Karpas-422 (cell line): ENCODE measurements around the gene WDR13. TPM values are rescaled to one million over a fixed set of nuclear protein-coding genes. Genes with fewer than 3 reads are reported as not detected.

Experiments
- DNase-seq: peaks from one replicate; pipeline ENCODE4 v3.0.0-alpha.2; 2015
- H2AFZ ChIP-seq: fragments of 200-600 bp; sonication (generic); 2 replicates; pipeline ENCODE4 v1.6.1; 2014; ENCODE audit warnings: antibody characterized with exemption, low read length, mixed read lengths
- H3K27ac ChIP-seq: fragments of 200-600 bp; sonication (generic); 2 replicates; pipeline ENCODE4 v1.5.1; 2014; ENCODE audit warnings: mild to moderate bottlenecking, low read length, moderate library complexity
- H3K27me3 ChIP-seq: fragments of 200-600 bp; sonication (generic); 2 replicates; pipeline ENCODE4 v1.6.1; 2014; ENCODE audit warnings: low read length, mixed read lengths
- H3K36me3 ChIP-seq: fragments of 200-600 bp; sonication (generic); 2 replicates; pipeline ENCODE4 v1.6.1; 2014; ENCODE audit warnings: low read length, mixed read lengths; ENCODE audit not compliant: insufficient read depth
- H3K4me1 ChIP-seq: fragments of 200-600 bp; sonication (generic); 2 replicates; pipeline ENCODE4 v1.6.1; 2014; ENCODE audit warnings: mild to moderate bottlenecking, low read length, mixed read lengths
- H3K4me2 ChIP-seq: fragments of 200-600 bp; sonication (generic); 2 replicates; pipeline ENCODE4 v1.6.1; 2014; ENCODE audit warnings: low read length, low read depth, mild to moderate bottlenecking; ENCODE audit not compliant: poor library complexity, severe bottlenecking
- H3K4me3 ChIP-seq: fragments of 200-600 bp; sonication (generic); 2 replicates; pipeline ENCODE4 v1.5.1; 2014; ENCODE audit warnings: mild to moderate bottlenecking, antibody characterized with exemption, low read length, mixed read lengths
- H3K79me2 ChIP-seq: fragments of 200-600 bp; sonication (generic); 2 replicates; pipeline ENCODE4 v1.6.1; 2014; ENCODE audit warnings: mild to moderate bottlenecking, low read length, mixed read lengths
- H3K9ac ChIP-seq: fragments of 200-600 bp; sonication (generic); 2 replicates; pipeline ENCODE4 v1.6.0; 2014; ENCODE audit warnings: low read length
- H3K9me2 ChIP-seq: fragments of 200-600 bp; sonication (generic), shearing (Covaris generic); replicated peaks from 2 replicates; pipeline ENCODE4 v1.6.0; 2014; ENCODE audit warnings: mild to moderate bottlenecking, low read length, moderate library complexity; ENCODE audit not compliant: insufficient read depth
- H3K9me3 ChIP-seq: fragments of 300-700, 200-600 bp; sonication (generic); 2 replicates; pipeline ENCODE4 v1.6.1; 2014; ENCODE audit warnings: low read length, mixed read lengths
- H4K20me1 ChIP-seq: fragments of 200-600 bp; sonication (generic); 2 replicates; pipeline ENCODE4 v1.6.1; 2014; ENCODE audit warnings: mild to moderate bottlenecking, antibody characterized with exemption, low read length, low read depth; ENCODE audit not compliant: insufficient read depth
- total RNA-seq: library from RNA; depleted of rRNA; stranded (reverse); fragments of >200 nt; shearing (Covaris generic); gene quantifications from 2 replicates; pipeline ENCODE4 v1.2.3, GENCODE V29; 2014; ENCODE audit warnings: low replicate concordance

Gene WDR13
- total RNA-seq, 1 experiment from 2014 or later, result 35.5 TPM

GRCh38 chrX:48584698-48585097 lies 12.6 kb upstream of the WDR13 start:
- Histone ChIP-seq H3K27ac (no peak overlapping the region), H3K27me3 (no peaks in the 10 kb centered on the region), H4K20me1 (no peaks in the 10 kb centered on the region), H3K4me3 (no peak overlapping the region), H2AFZ (no peak overlapping the region), H3K9me2 (no peaks in the 10 kb centered on the region), H3K9ac (no peak overlapping the region), H3K79me2 (no peaks in the 10 kb centered on the region), H3K36me3 (no peaks in the 10 kb centered on the region), H3K4me2 (no peak overlapping the region), H3K9me3 (no peaks in the 10 kb centered on the region), H3K4me1 (no peaks in the 10 kb centered on the region)
- no peak for DNase-seq

- no peak overlapping the region for H2AFZ ChIP-seq
- H3K9me2 ChIP-seq, result no peaks in the 10 kb centered on the region
- H3K4me1 ChIP-seq, result no peaks in the 10 kb centered on the region
- no peaks in the 10 kb centered on the region for H3K79me2 ChIP-seq
- no peak for DNase-seq
- H3K27ac ChIP-seq, result no peak overlapping the region
- H3K4me3 ChIP-seq, result no peak overlapping the region
- H3K9me3 ChIP-seq, result no peaks in the 10 kb centered on the region
- no peaks in the 10 kb centered on the region for H3K27me3 ChIP-seq
- no peak overlapping the region for H3K9ac ChIP-seq
- H3K36me3 ChIP-seq, result no peaks in the 10 kb centered on the region
- H3K4me2 ChIP-seq, result no peak overlapping the region
- no peaks in the 10 kb centered on the region for H4K20me1 ChIP-seq
These were observed 7.7 kb upstream of the WDR13 start for GRCh38 chrX:48589482-48590162.

DNA sequence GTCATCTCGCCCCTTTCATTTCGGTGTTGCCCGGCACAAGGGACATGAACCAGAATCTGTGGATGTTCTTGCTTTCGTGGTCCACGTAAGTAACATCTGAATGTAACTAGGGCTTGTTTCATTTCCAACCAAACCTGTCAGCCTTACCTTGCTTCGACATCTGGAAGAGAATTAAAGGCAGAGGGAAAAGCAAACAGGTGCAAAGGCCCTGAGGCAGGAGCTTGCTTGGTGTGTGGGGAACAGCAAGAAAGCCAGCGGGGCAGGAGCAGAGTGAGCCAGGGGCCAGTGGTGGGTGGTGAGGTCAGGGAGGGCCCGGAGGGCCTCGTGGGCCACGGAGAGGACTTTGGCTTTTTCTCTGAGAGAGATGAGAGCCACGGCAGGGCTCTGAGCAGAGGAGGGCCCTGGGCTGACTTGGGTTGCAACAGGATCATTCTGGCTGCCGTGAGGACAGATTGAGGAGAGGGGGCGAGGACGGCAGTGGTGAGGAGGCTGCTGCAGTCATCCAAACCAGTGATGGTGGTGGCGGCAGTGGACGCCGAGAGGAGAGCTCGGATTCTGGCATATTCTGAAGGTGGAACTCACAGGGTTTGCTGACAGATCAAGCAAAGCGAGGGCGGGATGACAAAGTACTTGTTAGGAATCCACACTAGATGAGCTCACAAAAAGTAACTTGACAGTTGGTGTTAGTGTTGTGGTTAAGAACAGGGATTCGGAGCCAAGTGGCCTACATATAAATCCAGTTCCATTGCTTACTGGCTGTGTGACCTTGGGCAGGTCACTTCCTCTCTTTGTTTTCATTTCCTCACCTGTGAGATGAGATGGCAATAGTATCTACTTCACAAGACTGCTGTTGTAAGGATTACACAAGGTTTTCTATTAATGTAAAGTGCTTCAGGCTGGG lies 6.8 kb upstream of the WDR13 start:
- Histone ChIP-seq H3K9ac (no peak overlapping the region), H4K20me1 (no peaks in the 10 kb centered on the region), H2AFZ (no peak overlapping the region), H3K36me3 (no peaks in the 10 kb centered on the region), H3K27me3 (no peaks in the 10 kb centered on the region), H3K4me1 (no peaks in the 10 kb centered on the region), H3K4me2 (no peak overlapping the region), H3K27ac (no peak overlapping the region), H3K9me3 (no peaks in the 10 kb centered on the region), H3K9me2 (no peaks in the 10 kb centered on the region), H3K79me2 (no peaks in the 10 kb centered on the region), H3K4me3 (no peak overlapping the region)
- DNase-seq, result no peak

DNA sequence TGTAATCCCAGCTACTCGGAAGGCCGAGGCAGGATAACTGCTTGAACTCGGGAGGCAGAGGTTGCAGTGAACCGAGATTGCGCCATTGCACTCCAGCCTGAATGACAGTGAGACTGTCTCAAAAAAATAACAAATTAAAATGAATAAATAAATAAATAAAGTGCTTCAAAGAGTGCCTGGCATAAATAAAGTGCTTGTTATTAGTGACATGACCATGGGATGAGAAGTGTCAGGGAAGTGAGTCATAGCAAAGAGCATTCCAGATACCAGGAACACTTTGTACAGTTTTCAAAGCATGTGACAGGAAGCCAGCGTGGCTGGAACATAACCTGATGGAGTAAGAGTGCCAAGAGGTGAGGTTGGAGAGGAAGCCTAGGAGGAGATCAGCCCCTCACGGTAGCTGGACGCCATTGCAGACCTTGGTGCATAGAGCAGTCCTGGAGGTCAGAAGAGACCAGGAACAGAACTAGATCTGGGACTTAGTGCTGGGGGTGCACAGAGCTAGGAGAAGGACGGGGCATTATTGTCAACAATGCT lies 6.0 kb upstream of the WDR13 start:
- Histone ChIP-seq H4K20me1 (no peaks in the 10 kb centered on the region), H3K79me2 (no peaks in the 10 kb centered on the region), H3K9me3 (no peaks in the 10 kb centered on the region), H3K9ac (no peak overlapping the region), H3K9me2 (no peaks in the 10 kb centered on the region), H2AFZ (no peak overlapping the region), H3K27ac (no peak overlapping the region), H3K4me1 (no peaks in the 10 kb centered on the region), H3K27me3 (no peaks in the 10 kb centered on the region), H3K4me3 (no peak overlapping the region), H3K36me3 (no peaks in the 10 kb centered on the region), H3K4me2 (no peak overlapping the region)
- DNase-seq, result no peak

DNA sequence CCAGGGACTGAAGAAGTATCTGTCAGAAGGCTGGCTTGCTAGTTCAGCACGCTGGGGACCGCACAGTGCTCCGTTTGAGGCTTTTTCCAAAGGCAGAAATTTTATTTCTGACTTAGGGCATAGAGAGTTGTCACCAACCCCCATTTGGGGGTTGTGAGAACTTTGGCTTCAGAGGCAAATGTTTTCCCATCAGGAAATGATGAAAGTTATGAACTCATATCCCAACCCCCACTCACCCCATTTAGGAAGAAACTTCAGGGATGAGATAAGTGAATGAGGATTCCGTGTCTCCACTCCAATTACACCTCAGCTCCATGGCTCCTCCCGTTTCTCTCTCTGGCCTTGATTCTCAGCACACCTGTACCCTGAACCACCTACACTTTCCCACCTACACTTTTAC lies 4.3 kb upstream of the WDR13 start:
- Histone ChIP-seq H3K9me2 (no peaks in the 10 kb centered on the region), H3K9ac (no peak overlapping the region), H3K9me3 (no peaks in the 10 kb centered on the region), H3K4me2 (no peak overlapping the region), H3K4me1 (no peaks in the 10 kb centered on the region; the same call in 1 of the 2 replicates), H4K20me1 (no peaks in the 10 kb centered on the region), H3K27ac (no peak overlapping the region), H3K79me2 (no peaks in the 10 kb centered on the region), H2AFZ (no peak overlapping the region), H3K27me3 (no peaks in the 10 kb centered on the region), H3K4me3 (no peak overlapping the region), H3K36me3 (no peaks in the 10 kb centered on the region)
- DNase-seq, result no peak

GRCh38 chrX:48595929-48596328 lies 1.4 kb upstream of the WDR13 start:
- Histone ChIP-seq H3K4me1 (no peaks in the 10 kb centered on the region; the same call in 1 of the 2 replicates), H3K4me2 (no peak overlapping the region), H3K4me3 (no peak overlapping the region), H3K9me3 (no peaks in the 10 kb centered on the region), H3K79me2 (no peaks in the 10 kb centered on the region), H3K27ac (no peak overlapping the region), H3K27me3 (no peaks in the 10 kb centered on the region), H2AFZ (no peak overlapping the region; the same call in 1 of the 2 replicates), H3K9ac (no peak overlapping the region), H3K9me2 (no peaks in the 10 kb centered on the region), H4K20me1 (no peaks in the 10 kb centered on the region), H3K36me3 (no peaks in the 10 kb centered on the region)
- no peak for DNase-seq

DNA sequence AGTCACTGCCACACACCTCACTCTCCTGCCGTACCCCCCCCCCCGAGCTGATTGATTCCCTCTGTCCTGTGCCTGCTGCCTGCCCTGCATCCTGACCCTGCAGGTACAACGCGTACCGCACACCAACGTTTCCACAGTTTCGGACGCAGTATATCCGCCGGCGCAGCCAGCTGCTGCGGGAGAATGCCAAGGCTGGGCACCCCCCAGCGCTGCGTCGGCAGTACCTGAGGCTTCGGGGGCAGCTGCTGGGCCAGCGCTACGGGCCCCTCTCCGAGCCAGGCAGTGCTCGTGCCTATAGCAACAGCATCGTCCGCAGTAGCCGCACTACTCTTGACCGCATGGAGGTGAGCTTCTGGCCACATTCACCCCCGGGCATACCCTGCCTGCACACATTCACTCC lies 1.3 kb downstream of the WDR13 start:
- H3K36me3 ChIP-seq, result no peaks in the 10 kb centered on the region
- no peak for DNase-seq
- no peaks in the 10 kb centered on the region; the same call in 1 of the 2 replicates for H3K4me1 ChIP-seq
- H3K27me3 ChIP-seq, result no peaks in the 10 kb centered on the region
- H3K4me2 ChIP-seq, result peak overlapping the region; percentile 70
- no peaks in the 10 kb centered on the region for H4K20me1 ChIP-seq
- H2AFZ ChIP-seq, result no peak overlapping the region
- no peaks in the 10 kb centered on the region for H3K9me2 ChIP-seq
- H3K9ac ChIP-seq, result peak overlapping the region; percentile 89
- H3K9me3 ChIP-seq, result no peaks in the 10 kb centered on the region
- H3K4me3 ChIP-seq, result peak overlapping the region; percentile 79
- no peak overlapping the region for H3K27ac ChIP-seq
- no peaks in the 10 kb centered on the region for H3K79me2 ChIP-seq

GRCh38 chrX:48599341-48599740 lies 2.0 kb downstream of the WDR13 start:
- no peaks in the 10 kb centered on the region for H4K20me1 ChIP-seq
- H2AFZ ChIP-seq, result no peak overlapping the region
- no peaks in the 10 kb centered on the region for H3K27me3 ChIP-seq
- H3K27ac ChIP-seq, result no peak overlapping the region
- no peak for DNase-seq
- no peaks in the 10 kb centered on the region for H3K79me2 ChIP-seq
- no peak overlapping the region for H3K9ac ChIP-seq
- no peaks in the 10 kb centered on the region for H3K36me3 ChIP-seq
- no peak overlapping the region for H3K4me2 ChIP-seq
- H3K4me3 ChIP-seq, result no peak overlapping the region
- H3K9me3 ChIP-seq, result no peaks in the 10 kb centered on the region
- no peaks in the 10 kb centered on the region; the same call in 1 of the 2 replicates for H3K4me1 ChIP-seq
- no peaks in the 10 kb centered on the region for H3K9me2 ChIP-seq
